ENCODE measurements around the gene GRB10. TPM values are rescaled to one million over a fixed set of nuclear protein-coding genes. Genes with fewer than 3 reads are reported as not detected.

GRB10 gene
- total RNA-seq, 4 donors from 2014 or later, result 8.8 to 55.7 (median 14.3) TPM

DNA sequence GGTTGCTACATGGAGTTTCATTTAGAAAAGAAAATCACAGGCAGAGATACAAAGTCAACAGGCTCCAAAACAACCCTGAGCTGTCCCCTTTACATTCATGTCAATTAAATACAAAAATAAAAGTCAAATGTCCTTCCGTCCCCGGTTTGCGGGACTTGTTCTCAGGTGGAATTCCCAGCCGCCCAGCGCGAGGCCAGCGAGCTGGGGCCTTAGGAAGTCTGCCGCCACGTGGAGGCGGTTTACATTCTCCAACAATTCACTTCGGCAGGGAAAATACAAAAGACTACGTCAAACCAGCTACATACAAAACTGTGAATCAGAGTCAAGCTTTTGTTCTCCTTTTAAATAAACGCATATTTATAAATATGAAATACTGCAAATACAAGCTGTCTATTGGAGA, 192.2 kb downstream of the GRB10 start:
- Histone ChIP-seq H3K9me3 (no peaks in the 10 kb centered on the region), H3K4me3 (no peak overlapping the region), H3K4me1 (no peaks in the 10 kb centered on the region), H3K36me3 (no peaks in the 10 kb centered on the region), H3K27me3 (no peaks in the 10 kb centered on the region), H3K27ac (no peak overlapping the region)
- intact Hi-C loops (cut with DNase I; ENCODE audit: low total_unique reads), result no loop called here
- in situ Hi-C loops (cut with MboI; ENCODE audit: low pct_ligation_motif_present in 1 of 4, low pct_unique_long_range_greater_than_20kb in 1 of 4, low sequenced_read_pairs in 3 of 4), result no loop called here
- WGBS, 2 donors (ENCODE audit: low coverage in 1 of 2), result 95 to 96% methylated on average over 13 of the region's 13 CpGs
- TF ChIP-seq POLR2AphosphoS5 (IDR thresholded peaks at IDR 0.05), result no peak
- DNase-seq, result no peak

DNA sequence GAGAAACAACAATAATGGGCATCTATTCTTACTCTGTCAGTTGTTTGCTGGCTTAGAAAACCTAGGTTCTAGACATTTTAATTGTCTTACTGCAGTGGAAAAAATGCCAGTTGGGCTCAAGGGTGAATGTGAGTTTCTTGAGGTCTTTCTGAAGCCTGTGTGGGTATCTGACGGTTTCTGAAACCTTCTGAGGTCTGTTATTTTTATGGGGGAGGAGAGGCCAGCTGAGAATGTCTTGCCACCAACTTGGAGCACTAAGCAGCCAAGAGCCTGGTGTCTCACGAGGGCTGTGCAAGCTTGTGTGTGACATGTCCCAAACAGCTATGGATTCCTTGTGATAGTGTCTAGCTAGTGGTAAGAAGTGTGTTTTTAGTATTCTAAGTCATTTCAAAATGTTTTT, 193.3 kb downstream of the GRB10 start:
- Histone ChIP-seq H3K4me1 (no peaks in the 10 kb centered on the region), H3K27ac (no peak overlapping the region), H3K36me3 (no peaks in the 10 kb centered on the region), H3K9me3 (no peaks in the 10 kb centered on the region), H3K4me3 (no peak overlapping the region), H3K27me3 (no peaks in the 10 kb centered on the region)
- TF ChIP-seq, protein P1, sequence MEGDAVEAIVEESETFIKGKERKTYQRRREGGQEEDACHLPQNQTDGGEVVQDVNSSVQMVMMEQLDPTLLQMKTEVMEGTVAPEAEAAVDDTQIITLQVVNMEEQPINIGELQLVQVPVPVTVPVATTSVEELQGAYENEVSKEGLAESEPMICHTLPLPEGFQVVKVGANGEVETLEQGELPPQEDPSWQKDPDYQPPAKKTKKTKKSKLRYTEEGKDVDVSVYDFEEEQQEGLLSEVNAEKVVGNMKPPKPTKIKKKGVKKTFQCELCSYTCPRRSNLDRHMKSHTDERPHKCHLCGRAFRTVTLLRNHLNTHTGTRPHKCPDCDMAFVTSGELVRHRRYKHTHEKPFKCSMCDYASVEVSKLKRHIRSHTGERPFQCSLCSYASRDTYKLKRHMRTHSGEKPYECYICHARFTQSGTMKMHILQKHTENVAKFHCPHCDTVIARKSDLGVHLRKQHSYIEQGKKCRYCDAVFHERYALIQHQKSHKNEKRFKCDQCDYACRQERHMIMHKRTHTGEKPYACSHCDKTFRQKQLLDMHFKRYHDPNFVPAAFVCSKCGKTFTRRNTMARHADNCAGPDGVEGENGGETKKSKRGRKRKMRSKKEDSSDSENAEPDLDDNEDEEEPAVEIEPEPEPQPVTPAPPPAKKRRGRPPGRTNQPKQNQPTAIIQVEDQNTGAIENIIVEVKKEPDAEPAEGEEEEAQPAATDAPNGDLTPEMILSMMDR (IDR thresholded peaks at IDR 0.05), result no peak
- TF ChIP-seq POLR2AphosphoS5 (IDR thresholded peaks at IDR 0.05) (no peak), POLR2A (IDR thresholded peaks at IDR 0.05) (no peak), EP300 (IDR thresholded peaks at IDR 0.05; ENCODE audit: low read depth) (no peak)
- no peak for DNase-seq
- in situ Hi-C loops (cut with MboI; ENCODE audit: low pct_ligation_motif_present in 1 of 4, low pct_unique_long_range_greater_than_20kb in 1 of 4, low sequenced_read_pairs in 3 of 4) (no loop called here), intact Hi-C loops (cut with DNase I; ENCODE audit: low total_unique reads) (no loop called here)
- WGBS, 2 donors (ENCODE audit: low coverage in 1 of 2), result 77 to 86% methylated on average over 1 to 2 of the region's 2 CpGs

DNA sequence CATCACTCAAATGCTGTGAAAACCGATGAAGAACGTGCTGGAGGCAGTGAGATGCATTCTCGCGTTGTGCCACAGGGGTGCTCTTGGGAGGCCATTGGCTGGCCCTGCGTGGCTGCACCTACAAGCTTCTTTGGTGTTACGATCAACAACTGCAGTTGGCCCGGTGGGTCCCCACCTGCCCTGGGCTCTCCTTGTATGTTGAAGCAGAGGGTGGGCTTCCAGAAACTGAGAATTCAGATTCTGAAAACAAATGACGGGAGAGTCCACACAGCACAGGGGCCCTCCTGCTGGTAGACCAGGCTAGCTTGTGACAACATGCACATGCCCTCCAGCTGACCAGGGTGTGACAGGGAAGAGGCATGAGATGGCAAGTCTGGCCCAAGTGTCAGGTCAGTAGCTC, 193.8 kb downstream of the GRB10 start:
- H3K36me3 ChIP-seq, result no peaks in the 10 kb centered on the region
- H3K27me3 ChIP-seq, result no peaks in the 10 kb centered on the region
- H3K9me3 ChIP-seq, result no peaks in the 10 kb centered on the region
- no peak for DNase-seq
- H3K27ac ChIP-seq, result no peak overlapping the region
- 80 to 93% methylated on average over 1 to 8 of the region's 8 CpGs for WGBS, 2 donors (ENCODE audit: low coverage in 1 of 2)
- intact Hi-C loops (cut with DNase I; ENCODE audit: low total_unique reads), result no loop called here
- H3K4me3 ChIP-seq, result no peak overlapping the region
- no peaks in the 10 kb centered on the region for H3K4me1 ChIP-seq
- in situ Hi-C loops (cut with MboI; ENCODE audit: low pct_ligation_motif_present in 1 of 4, low pct_unique_long_range_greater_than_20kb in 1 of 4, low sequenced_read_pairs in 3 of 4), result no loop called here
- TF ChIP-seq POLR2AphosphoS5 (IDR thresholded peaks at IDR 0.05) (no peak), EP300 (IDR thresholded peaks at IDR 0.05; ENCODE audit: low read depth) (no peak), POLR2A (IDR thresholded peaks at IDR 0.05) (no peak)
- TF ChIP-seq, protein P1 (IDR thresholded peaks at IDR 0.05), result no peak

DNA sequence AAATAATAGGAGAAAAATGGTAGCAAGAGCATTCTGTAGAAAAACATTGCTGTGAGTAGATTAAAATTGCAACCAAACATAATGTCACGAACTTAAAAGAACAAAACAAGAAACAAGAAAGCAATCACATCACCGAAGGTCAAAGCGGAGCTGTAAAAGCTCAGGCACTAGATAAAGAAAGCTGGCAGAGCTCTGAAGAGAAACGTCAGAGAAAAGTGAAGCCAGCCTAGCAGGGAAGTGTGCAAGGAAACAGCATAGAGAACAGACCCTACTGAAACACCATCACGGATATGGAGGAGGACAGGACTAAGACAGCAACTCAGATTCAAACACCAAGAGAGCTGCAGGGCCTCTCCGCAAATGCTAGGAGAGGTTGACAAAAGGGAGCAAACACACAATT, 195.0 kb downstream of the GRB10 start:
- no peaks in the 10 kb centered on the region for H3K4me1 ChIP-seq
- no peaks in the 10 kb centered on the region for H3K36me3 ChIP-seq
- intact Hi-C loops (cut with DNase I; ENCODE audit: low total_unique reads) (no loop called here), in situ Hi-C loops (cut with MboI; ENCODE audit: low pct_ligation_motif_present in 1 of 4, low pct_unique_long_range_greater_than_20kb in 1 of 4, low sequenced_read_pairs in 3 of 4) (no loop called here)
- peaks cover 0 to 8% of the 10 kb centered on the region in 2 donors for H3K9me3 ChIP-seq
- 83 to 90% methylated on average over 6 of the region's 6 CpGs for WGBS, 2 donors (ENCODE audit: low coverage in 1 of 2)
- no peak for DNase-seq
- no peaks in the 10 kb centered on the region for H3K27me3 ChIP-seq
- TF ChIP-seq POLR2A (IDR thresholded peaks at IDR 0.05) (no peak), EP300 (IDR thresholded peaks at IDR 0.05; ENCODE audit: low read depth) (no peak)
- TF ChIP-seq, protein P1 (IDR thresholded peaks at IDR 0.05), result no peak
- no peak overlapping the region for H3K4me3 ChIP-seq
- H3K27ac ChIP-seq, result no peak overlapping the region

DNA sequence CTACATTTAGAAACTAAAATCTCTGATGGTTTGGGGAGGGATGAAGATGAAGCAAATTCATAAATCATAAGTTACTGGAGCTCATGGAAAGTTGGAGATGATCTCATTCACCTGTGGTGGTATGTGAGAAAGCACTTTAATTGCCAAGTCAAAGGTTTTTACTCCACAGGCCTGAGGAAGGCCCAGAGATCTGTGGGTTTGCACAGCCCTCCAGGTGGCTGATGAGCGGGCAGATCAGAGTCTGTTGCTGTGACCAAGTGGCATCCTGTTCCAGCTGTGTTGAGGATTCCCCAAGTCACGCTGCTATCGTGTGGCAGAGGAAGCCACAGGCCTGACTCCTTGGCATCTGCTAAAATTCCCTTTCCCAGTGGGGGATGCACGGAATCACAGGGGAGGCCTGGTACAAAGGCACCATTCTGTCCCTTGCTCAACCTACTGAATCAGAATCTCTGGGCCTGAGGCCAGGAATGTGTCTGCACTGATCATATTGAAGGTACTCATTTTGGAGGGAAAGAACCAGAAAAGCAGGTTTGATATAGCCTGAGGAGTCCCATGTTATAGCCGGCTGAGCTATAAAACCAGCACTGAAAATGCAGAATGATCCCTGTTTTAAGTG, 197.8 kb downstream of the GRB10 start:
- Histone ChIP-seq H3K36me3 (no peaks in the 10 kb centered on the region), H3K4me3 (no peak overlapping the region), H3K27ac (no peak overlapping the region), H3K4me1 (no peaks in the 10 kb centered on the region), H3K9me3 (peaks cover 0 to 8% of the 10 kb centered on the region in 2 donors), H3K27me3 (no peaks in the 10 kb centered on the region)
- in situ Hi-C loops (cut with MboI; ENCODE audit: low pct_ligation_motif_present in 1 of 4, low pct_unique_long_range_greater_than_20kb in 1 of 4, low sequenced_read_pairs in 3 of 4) (no loop called here), intact Hi-C loops (cut with DNase I; ENCODE audit: low total_unique reads) (no loop called here)
- 60 to 63% methylated on average over 1 to 5 of the region's 5 CpGs for WGBS, 2 donors (ENCODE audit: low coverage in 1 of 2)
- no peak for DNase-seq
- TF ChIP-seq POLR2AphosphoS5 (IDR thresholded peaks at IDR 0.05), result no peak
- no peak for TF ChIP-seq POLR2A (IDR thresholded peaks at IDR 0.05)
- TF ChIP-seq, protein P1 (IDR thresholded peaks at IDR 0.05), result no peak
- no peak for TF ChIP-seq EP300 (IDR thresholded peaks at IDR 0.05; ENCODE audit: low read depth)
